CD4-positive, alpha-beta memory T cell (primary cell): ENCODE measurements around the gene ZNF490. TPM values are rescaled to one million over a fixed set of nuclear protein-coding genes. Genes with fewer than 3 reads are reported as not detected.

Experiments
- CTCF ChIA-PET: fragments of 350-600 bp; sonication (Branson Sonifier 250); formaldehyde crosslinking; loops from one replicate; lab custom pipeline; 2021; ENCODE audit warnings: inconsistent platforms; ENCODE audit not compliant: partially characterized antibody; lab: Charles Lee
- POLR2A ChIA-PET: fragments of 350-600 bp; sonication (Branson Sonifier 250); formaldehyde crosslinking; loops from one replicate; lab custom pipeline; 2021; ENCODE audit not compliant: partially characterized antibody; lab: Charles Lee
- DNase-seq, 5 donors: peaks; one replicate each; pipeline versions ENCODE4 v3.0.0 to v3.0.0-alpha.2; 2020 to 2022; ENCODE audit warnings: mixed read lengths in 1 of 5
- H3K27ac ChIP-seq: one replicate; pipeline ENCODE4 v1.7.0; 2013; ENCODE audit warnings: low read depth, low read length
- H3K27me3 ChIP-seq: 2 replicates; pipeline ENCODE4 v1.7.0; 2013; ENCODE audit warnings: mild to moderate bottlenecking, low read length, moderate library complexity; ENCODE audit not compliant: insufficient read depth
- H3K36me3 ChIP-seq: 2 replicates; pipeline ENCODE4 v1.7.0; 2013; ENCODE audit warnings: mild to moderate bottlenecking, low read length, moderate library complexity; ENCODE audit not compliant: insufficient read depth
- H3K4me1 ChIP-seq: 2 replicates; pipeline ENCODE4 v1.7.0; 2013; ENCODE audit warnings: mild to moderate bottlenecking, low read length, moderate library complexity; ENCODE audit not compliant: insufficient read depth
- H3K4me3 ChIP-seq, 2 donors: one replicate each; pipeline ENCODE4 v1.7.0; 2013; ENCODE audit warnings: low read length in 2 of 2, mild to moderate bottlenecking in 1 of 2
- H3K9me3 ChIP-seq, 2 donors: one replicate each; pipeline ENCODE4 v1.7.0; 2013; ENCODE audit warnings: low read length in 2 of 2, control low read depth in 1 of 2; ENCODE audit not compliant: control insufficient read depth in 1 of 2
- H3K27ac Mint-ChIP-seq, 7 donors: one replicate each; pipeline ENCODE4 v1.8.0; 2020 to 2021; ENCODE audit warnings: mixed read lengths in 7 of 7, mild to moderate bottlenecking in 6 of 7, inconsistent platforms in 3 of 7, moderate library complexity in 3 of 7
- H3K27me3 Mint-ChIP-seq, 2 donors: one replicate each; pipeline ENCODE4 v1.8.0; 2020 to 2021; ENCODE audit warnings: mixed read lengths in 2 of 2
- H3K36me3 Mint-ChIP-seq, 2 donors: one replicate each; pipeline ENCODE4 v1.8.0; 2020 to 2021; ENCODE audit warnings: mixed read lengths in 2 of 2, inconsistent platforms in 1 of 2, mild to moderate bottlenecking in 1 of 2
- H3K4me1 Mint-ChIP-seq, 4 donors: one replicate each; pipeline ENCODE4 v1.8.0; 2020 to 2021; ENCODE audit warnings: mixed read lengths in 4 of 4, mild to moderate bottlenecking in 1 of 4
- H3K4me3 Mint-ChIP-seq, 8 donors: one replicate each; pipeline ENCODE4 v1.8.0; 2020 to 2021; ENCODE audit warnings: mixed read lengths in 8 of 8, mild to moderate bottlenecking in 7 of 8, moderate library complexity in 6 of 8, inconsistent platforms in 3 of 8
- H3K9me3 Mint-ChIP-seq, 8 donors: one replicate each; pipeline ENCODE4 v1.8.0; 2020 to 2021; ENCODE audit warnings: mixed read lengths in 8 of 8, mild to moderate bottlenecking in 5 of 8, inconsistent platforms in 3 of 8, moderate library complexity in 1 of 8
- intact Hi-C: fragments of 100-400 bp; cut with micrococcal nuclease; formaldehyde crosslinking; loops from one replicate; pipeline ENCODE4 v1.15.1; 2023
- polyA plus RNA-seq, 2 donors: library from polyadenylated mRNA; unstranded; fragments of 300-500 nt; fragmentation: Illumina TruSeq; gene quantifications; one replicate each; pipeline ENCODE4 v1.2.3, GENCODE V29; 2021
- total RNA-seq, 2 experiments: library from RNA; stranded (reverse); gene quantifications; one replicate each; pipeline ENCODE4 v1.2.3, GENCODE V29; 2021

The ZNF490 gene
- total and polyA plus RNA-seq, 4 experiments from 2014 or later, result 2.2 to 11.8 (median 7.5) TPM

- intact Hi-C loops, result loop anchor here (1.0 kb wide), 3 partner anchors 26 to 76 kb away; partner anchors contain the start of genes MAN2B1 and WDR83
- H3K36me3 ChIP-seq, result no peaks in the 10 kb centered on the region
- peaks cover 11 to 15% (median 14%) of the 10 kb centered on the region in 4 donors for H3K4me1 Mint-ChIP-seq
- H3K27me3 Mint-ChIP-seq, result no peaks in the 10 kb centered on the region
- POLR2A ChIA-PET, result interaction anchor here (0.5 to 2.1 kb wide), 8 partner anchors 26 to 153 kb away, joined by 3 to 9 read pairs (median 6); partner anchors contain the start of genes MAN2B1, TNPO2, WDR83 and ZNF490
- H3K27me3 ChIP-seq, result no peaks in the 10 kb centered on the region
- peaks cover 0 to 4% of the 10 kb centered on the region in 2 donors for H3K36me3 Mint-ChIP-seq
- peak overlapping the region; percentile 68 to 82 (median 76) for H3K4me3 Mint-ChIP-seq
- no peaks in the 10 kb centered on the region for H3K9me3 ChIP-seq
- H3K27ac ChIP-seq, result no peak overlapping the region
- DNase-seq, result peak; percentile 71 to 82 (median 75)
- peak overlapping the region; percentile 14 to 92 (median 54) for H3K27ac Mint-ChIP-seq
- H3K4me1 ChIP-seq, result peaks cover 18% of the 10 kb centered on the region
- H3K9me3 Mint-ChIP-seq, result no peaks in the 10 kb centered on the region
- H3K4me3 ChIP-seq, result no peak overlapping the region
- CTCF ChIA-PET, result interaction anchor here (0.5 to 2.1 kb wide), 25 partner anchors 9 to 207 kb away, joined by 3 to 17 read pairs (median 4); partner anchors contain the start of gene FBXW9
Observed at GRCh38 chr19:12639901-12640613, 29.4 kb upstream of the ZNF490 start.

- no peak overlapping the region for H3K27ac Mint-ChIP-seq
- H3K4me3 ChIP-seq, result no peak overlapping the region
- H3K36me3 Mint-ChIP-seq, result no peaks in the 10 kb centered on the region
- H3K27me3 ChIP-seq, result no peaks in the 10 kb centered on the region
- H3K4me1 Mint-ChIP-seq, result peaks cover 11 to 17% (median 15%) of the 10 kb centered on the region in 4 donors
- intact Hi-C loops, result no loop called here
- no peak overlapping the region for H3K4me3 Mint-ChIP-seq
- no peaks in the 10 kb centered on the region for H3K9me3 Mint-ChIP-seq
- H3K9me3 ChIP-seq, result no peaks in the 10 kb centered on the region
- ChIA-PET POLR2A (no interaction called here), CTCF (interaction anchor here (0.7 to 1.8 kb wide), 2 partner anchors 25 to 33 kb away, joined by 4 to 10 read pairs; no protein-coding TSS in a partner anchor)
- no peaks in the 10 kb centered on the region for H3K27me3 Mint-ChIP-seq
- H3K27ac ChIP-seq, result no peak overlapping the region
- H3K36me3 ChIP-seq, result no peaks in the 10 kb centered on the region
- peaks cover 20% of the 10 kb centered on the region for H3K4me1 ChIP-seq
- DNase-seq, result no peak
Observed at GRCh38 chr19:12638611-12639182, 28.1 kb upstream of the ZNF490 start.

- Histone ChIP-seq H3K27ac (no peak overlapping the region), H3K27me3 (no peaks in the 10 kb centered on the region), H3K36me3 (no peaks in the 10 kb centered on the region), H3K9me3 (no peaks in the 10 kb centered on the region), H3K4me1 (peaks cover 20% of the 10 kb centered on the region), H3K4me3 (no peak overlapping the region)
- no peak for DNase-seq
- no peaks in the 10 kb centered on the region for H3K27me3 Mint-ChIP-seq
- peaks cover 12 to 21% (median 15%) of the 10 kb centered on the region in 4 donors for H3K4me1 Mint-ChIP-seq
- ChIA-PET POLR2A (no interaction called here), CTCF (no interaction called here)
- H3K4me3 Mint-ChIP-seq, result no peak overlapping the region
- no peaks in the 10 kb centered on the region for H3K36me3 Mint-ChIP-seq
- H3K9me3 Mint-ChIP-seq, result no peaks in the 10 kb centered on the region
- H3K27ac Mint-ChIP-seq, result no peak overlapping the region
- intact Hi-C loops, result no loop called here
Observed at GRCh38 chr19:12636631-12637030, 26.0 kb upstream of the ZNF490 start.

- peaks cover 0 to 4% (median 2%) of the 10 kb centered on the region in 4 donors for H3K4me1 Mint-ChIP-seq
- CTCF ChIA-PET, result no interaction called here
- H3K27ac Mint-ChIP-seq, result no peak overlapping the region
- peaks cover 0 to 12% (median 4%) of the 10 kb centered on the region in 8 donors for H3K9me3 Mint-ChIP-seq
- Histone ChIP-seq H3K36me3 (peaks cover 28% of the 10 kb centered on the region), H3K4me1 (no peaks in the 10 kb centered on the region), H3K4me3 (no peak overlapping the region), H3K9me3 (peaks cover 3 to 4% of the 10 kb centered on the region in 2 donors), H3K27me3 (no peaks in the 10 kb centered on the region), H3K27ac (no peak overlapping the region)
- intact Hi-C loops, result no loop called here
- no peak overlapping the region for H3K4me3 Mint-ChIP-seq
- no peak for DNase-seq
- H3K27me3 Mint-ChIP-seq, result no peaks in the 10 kb centered on the region
- H3K36me3 Mint-ChIP-seq, result peaks cover 36 to 40% of the 10 kb centered on the region in 2 donors
- POLR2A ChIA-PET, result no interaction called here
Observed at GRCh38 chr19:12629215-12629614, 18.6 kb upstream of the ZNF490 start.

- Mint-ChIP-seq H3K36me3 (peaks cover 39 to 45% of the 10 kb centered on the region in 2 donors), H3K4me1 (peaks cover 0 to 5% (median 2%) of the 10 kb centered on the region in 4 donors), H3K4me3 (no peak overlapping the region), H3K9me3 (peaks cover 0 to 12% (median 4%) of the 10 kb centered on the region in 8 donors), H3K27me3 (no peaks in the 10 kb centered on the region), H3K27ac (no peak overlapping the region)
- no peak overlapping the region for H3K4me3 ChIP-seq
- H3K27me3 ChIP-seq, result no peaks in the 10 kb centered on the region
- H3K27ac ChIP-seq, result no peak overlapping the region
- CTCF ChIA-PET, result no interaction called here
- H3K9me3 ChIP-seq, result peaks cover 3 to 4% of the 10 kb centered on the region in 2 donors
- intact Hi-C loops, result no loop called here
- POLR2A ChIA-PET, result no interaction called here
- no peak for DNase-seq
- H3K4me1 ChIP-seq, result no peaks in the 10 kb centered on the region
- peaks cover 28% of the 10 kb centered on the region for H3K36me3 ChIP-seq
Observed at GRCh38 chr19:12628040-12629022, 17.7 kb upstream of the ZNF490 start.

GRCh38 chr19:12626958-12627357 is 16.3 kb upstream of the ZNF490 start:
- H3K4me1 Mint-ChIP-seq, result peaks cover 0 to 7% (median under 1%) of the 10 kb centered on the region in 4 donors
- H3K9me3 Mint-ChIP-seq, result peaks cover 0 to 12% (median 4%) of the 10 kb centered on the region in 8 donors
- Histone ChIP-seq H3K27ac (no peak overlapping the region), H3K27me3 (no peaks in the 10 kb centered on the region), H3K9me3 (peaks cover 3 to 4% of the 10 kb centered on the region in 2 donors), H3K4me3 (no peak overlapping the region), H3K4me1 (no peaks in the 10 kb centered on the region), H3K36me3 (peaks cover 28% of the 10 kb centered on the region)
- H3K4me3 Mint-ChIP-seq, result no peak overlapping the region
- H3K27me3 Mint-ChIP-seq, result no peaks in the 10 kb centered on the region
- peaks cover 42 to 49% of the 10 kb centered on the region in 2 donors for H3K36me3 Mint-ChIP-seq
- POLR2A ChIA-PET, result interaction anchor here (1.2 kb wide), 1 partner anchor 69 kb away, joined by 3 read pairs; the partner anchor contains the start of gene FBXW9
- peak overlapping the region in 1 of 7 donors; percentile 75 for H3K27ac Mint-ChIP-seq
- intact Hi-C loops, result no loop called here
- no peak for DNase-seq
- CTCF ChIA-PET, result interaction anchor here (1.2 kb wide), 1 partner anchor 13 kb away, joined by 3 read pairs; no protein-coding TSS in a partner anchor
